GM19351 (cell line): Measurements from ENCODE around the gene CGRRF1.
A peak's percentile ranks its signal among the peaks of the same experiment; 100 is the strongest.

ENCODE experiments used
- ATAC-seq: cut with Tn5 transposase; IDR thresholded peaks from one replicate; pipeline ENCODE4 v1.9.1; 2021; ENCODE audit warnings: mild to moderate bottlenecking, moderate library complexity; ENCODE audit not compliant: unreplicated experiment

The CGRRF1 gene

DNA sequence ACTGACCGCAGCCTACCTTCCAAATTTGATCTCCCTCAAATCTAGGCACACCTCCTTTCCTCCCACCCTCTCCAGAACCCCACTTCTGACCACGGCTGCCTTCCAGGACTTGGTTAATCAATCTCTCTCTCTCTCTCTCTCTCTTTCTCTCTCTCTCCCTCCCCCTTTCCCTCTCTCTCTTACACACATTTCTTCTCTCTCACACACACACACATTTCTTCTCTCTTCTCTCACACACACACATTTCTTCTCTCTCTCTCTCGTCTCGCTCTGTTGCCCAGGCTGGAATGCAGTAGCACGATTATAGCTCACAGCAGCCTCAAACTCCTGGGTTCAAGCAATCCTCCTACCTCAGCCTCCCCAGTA, 20.4 kb upstream of the CGRRF1 start:
- ATAC-seq: no peak

DNA sequence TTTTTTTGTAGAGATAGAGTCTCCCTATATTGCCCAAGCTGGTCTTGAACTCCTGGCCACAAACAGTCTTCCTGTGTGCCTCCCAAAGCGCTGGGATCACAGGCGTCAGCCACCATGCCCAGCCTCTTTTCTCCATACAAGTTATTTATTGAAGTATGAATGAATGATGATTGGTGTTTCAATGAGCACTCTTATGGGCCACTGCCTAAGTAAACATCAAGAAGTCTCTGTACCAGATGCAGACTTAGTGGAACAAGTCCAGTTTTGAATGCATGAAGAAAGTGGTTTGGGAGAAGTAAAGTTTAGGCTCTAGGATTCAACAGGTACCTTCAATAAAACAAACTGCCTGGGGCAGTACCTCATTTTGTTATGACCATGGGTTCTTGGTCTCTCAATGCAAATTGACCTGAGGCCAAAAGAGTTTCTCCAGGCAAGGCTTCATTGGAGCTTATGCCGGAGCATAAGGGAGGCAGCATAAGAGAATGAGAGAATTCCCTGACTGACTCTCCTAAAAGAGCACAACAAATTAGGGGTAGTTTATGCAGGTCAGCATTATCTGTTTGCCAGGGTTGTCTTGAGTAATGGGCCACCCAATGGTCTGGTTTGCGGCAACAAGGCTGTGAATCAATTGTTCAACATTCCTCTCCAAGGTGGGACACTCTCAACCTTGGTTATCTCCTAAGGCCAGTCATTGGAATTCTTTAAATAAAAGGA, 19.8 kb upstream of the CGRRF1 start:
- ATAC-seq: no peak

DNA sequence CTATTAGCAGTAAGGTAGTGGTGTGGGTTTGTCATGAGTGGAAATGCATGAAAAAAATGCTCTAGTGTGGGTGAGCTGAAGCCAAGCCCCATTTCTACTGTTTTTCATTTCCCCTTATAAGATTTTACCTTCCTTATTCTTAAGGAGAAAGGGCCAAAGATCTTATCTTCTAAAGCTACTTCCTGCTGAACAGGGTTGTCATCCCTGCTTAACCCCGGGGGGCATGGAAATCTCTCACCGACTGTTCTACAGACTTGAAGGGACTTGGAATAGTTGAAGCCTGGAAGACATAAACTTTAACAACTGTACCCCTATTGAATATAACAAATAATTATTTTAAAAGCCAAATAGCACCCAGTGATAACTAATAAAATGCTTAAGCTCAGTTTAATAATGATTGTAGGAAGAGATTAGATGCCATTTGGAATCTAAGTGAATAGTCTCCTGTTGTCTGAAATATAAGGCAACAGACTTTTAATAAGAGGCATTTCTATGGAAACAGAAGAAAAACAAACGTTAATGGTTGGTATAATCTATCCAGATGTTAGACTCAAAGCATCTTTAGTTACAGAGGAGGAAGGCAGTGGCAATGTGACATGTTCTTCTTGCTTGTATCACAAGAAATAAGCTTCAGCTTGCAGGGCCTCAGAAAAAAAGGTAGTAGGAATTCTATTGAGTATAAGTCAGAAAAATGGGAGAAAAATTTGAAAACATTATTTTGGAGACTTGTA, 19.1 kb upstream of the CGRRF1 start:
- no peak for ATAC-seq

DNA sequence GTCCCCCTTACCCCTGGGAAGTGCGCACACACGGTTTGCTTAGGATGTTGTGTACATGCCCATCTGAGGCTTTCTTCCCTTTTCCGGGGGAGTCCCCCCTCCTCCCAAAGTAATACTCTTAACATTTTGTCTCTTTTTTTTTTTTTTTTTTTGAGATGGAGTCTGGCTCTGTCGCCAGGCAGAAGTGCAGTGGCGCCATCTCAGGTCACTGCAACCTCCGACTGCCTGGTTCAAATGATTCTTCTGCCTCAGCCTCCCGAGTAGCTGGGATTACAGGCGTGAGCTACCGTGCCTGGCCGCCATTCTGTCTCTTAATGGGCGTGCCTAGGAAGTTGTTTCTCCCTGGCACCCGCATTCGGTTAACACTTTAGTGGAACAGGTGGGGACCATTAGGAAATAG, 16.4 kb upstream of the CGRRF1 start:
- no peak for ATAC-seq

DNA sequence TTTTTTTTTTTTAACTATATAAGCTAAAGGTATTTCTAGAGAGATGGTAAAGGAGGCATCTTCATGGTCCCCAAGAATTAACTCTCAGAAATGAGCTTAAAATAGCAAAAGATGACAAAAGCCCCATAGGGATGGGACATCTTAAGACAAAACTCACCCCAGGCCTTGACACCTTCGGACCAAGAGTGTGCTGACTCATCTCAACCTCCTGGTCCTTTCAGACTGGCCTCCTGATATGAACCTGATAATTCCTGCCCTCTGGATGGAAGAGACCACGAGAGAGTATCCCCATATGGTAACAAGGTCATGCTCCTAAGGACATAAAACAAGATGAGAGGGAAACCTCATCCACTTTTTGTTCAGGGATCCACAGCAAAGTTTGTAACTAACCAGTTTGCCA, 12.5 kb upstream of the CGRRF1 start:
- ATAC-seq: no peak

DNA sequence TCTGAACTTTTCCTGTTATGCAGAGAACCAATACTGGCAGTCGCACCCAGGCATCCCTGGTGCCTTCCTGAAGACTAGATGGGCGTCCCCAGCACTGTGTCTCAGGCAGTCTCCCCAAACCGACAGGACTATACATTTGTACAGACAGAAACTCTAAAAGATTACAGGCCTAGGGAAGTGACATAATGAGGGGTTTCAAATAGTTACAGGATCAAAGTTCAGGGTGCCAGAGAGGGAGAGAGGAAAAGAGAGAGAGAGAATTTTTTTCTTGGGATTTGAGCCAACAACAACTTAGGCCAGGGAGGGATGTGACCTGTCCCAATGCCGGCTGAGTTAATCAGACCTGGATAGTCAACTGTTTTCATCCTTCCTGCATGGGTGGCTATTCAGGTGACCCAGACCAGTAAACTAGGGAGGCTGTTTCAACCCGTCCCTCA, 11.6 kb upstream of the CGRRF1 start:
- no peak for ATAC-seq

DNA sequence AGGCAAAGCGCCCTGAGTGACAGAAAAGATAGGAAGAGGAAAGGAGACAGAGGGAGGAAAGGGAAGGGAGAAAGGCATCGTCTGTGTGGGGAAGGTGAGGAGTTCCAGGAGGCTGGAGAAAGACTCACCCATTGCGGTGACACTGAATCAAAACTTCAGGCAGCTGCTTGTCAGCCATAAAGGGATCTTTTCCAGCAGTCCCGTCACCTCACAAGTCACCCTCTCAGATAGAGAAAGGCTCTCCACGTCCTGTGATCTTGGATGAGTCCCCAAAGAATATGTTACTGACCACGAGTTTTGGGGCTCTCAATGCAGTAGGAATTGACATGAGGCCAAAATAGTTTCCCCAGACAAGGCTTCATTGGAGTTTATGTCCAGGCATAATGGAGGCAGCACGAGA, 11.1 kb upstream of the CGRRF1 start:
- ATAC-seq: no peak

DNA sequence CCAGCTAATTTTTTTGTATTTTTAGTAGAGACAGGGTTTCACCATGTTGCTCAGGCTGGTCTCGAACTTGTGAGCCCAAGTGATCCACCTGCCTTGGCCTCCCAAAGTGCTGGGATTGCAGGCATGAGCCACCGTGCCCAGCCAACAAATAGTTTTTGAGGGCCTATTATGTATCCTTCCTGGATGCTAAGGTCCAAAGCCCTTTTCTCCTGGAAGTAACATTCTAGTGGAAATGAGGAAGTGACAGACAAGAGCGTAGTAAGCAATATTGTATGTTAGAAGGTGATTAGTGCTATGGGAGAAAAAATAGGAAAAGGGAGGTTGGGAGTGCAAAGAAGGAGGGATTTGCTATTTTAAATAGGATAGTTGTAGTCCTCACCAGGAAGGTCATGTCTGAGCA, 9.0 kb upstream of the CGRRF1 start:
- no peak for ATAC-seq

DNA sequence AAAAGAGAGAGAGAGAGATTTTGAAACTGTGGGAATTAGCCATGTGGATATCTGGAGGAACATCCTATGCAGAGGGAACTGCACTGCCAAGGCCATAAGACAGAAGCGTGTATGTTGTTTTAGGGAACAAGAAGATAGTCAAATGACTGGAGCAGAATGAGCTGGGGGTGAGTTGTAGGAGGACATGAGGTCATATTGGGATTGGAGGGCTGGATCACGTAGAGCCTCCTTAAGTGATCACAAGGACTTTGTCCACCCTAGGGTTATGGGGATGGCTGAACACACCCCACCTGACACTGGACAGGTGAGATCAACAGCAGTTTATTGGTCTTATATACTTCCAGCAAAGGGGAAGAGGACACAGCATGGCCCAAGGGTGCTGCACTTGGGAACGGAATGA, 8.2 kb upstream of the CGRRF1 start:
- ATAC-seq: no peak

DNA sequence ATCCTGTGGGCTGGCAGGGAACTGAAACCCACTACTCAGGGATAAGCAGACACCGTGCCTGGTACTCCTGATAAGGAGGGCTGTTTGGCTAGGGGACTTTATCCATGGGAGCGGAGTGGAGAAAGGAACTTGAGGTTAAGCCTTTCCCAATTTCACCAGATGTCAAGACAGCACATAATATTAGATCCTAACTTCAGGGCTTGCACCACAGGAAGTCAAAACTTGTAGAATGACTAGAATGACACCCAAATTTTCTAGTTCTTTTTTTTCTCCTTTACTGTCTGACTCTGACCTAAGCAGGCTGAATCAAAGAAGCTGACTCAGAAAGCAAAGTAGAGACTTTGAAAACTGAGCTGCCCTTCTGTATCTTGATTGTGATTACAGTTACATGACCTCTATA, 7.1 kb upstream of the CGRRF1 start:
- no peak for ATAC-seq

DNA sequence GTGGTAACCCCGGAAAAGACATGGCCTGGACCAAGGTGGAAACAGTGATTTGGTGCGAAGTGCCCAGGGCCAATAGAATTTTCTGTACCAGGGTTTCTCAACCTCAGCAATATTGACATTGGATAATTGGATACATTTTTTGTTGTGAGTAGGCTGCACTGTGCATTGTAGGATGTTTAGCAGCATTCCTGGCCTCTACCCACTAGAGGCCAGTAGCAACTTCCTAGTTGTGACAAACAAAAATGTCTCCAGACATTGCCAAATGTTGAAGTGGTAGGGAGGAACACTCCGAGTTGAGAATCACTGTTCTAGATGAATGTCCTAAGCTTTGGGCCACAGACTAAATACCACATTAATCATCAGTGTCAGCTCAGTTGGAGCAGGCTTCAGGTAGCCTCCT, 6.2 kb upstream of the CGRRF1 start:
- peak; percentile 43 for ATAC-seq

DNA sequence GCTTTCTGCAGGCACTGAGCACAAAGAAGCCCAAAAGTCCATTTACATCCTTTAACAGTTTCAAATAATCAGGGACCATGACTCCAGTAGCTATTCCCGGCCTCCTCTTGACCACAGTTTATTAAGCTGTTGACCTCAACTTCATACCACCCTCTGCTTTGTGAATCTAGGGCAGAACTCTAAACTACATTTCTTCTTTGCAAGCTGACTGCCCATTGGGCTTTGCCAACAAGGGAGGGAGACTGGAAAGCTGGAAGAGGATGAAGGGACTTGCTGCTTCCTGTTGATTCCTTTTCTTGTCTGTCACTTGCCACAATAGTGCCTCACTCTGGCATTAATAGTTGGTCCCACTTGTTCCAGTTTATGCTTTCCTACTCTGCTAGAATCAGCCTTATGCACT, 2.7 kb downstream of the CGRRF1 start:
- ATAC-seq: no peak

DNA sequence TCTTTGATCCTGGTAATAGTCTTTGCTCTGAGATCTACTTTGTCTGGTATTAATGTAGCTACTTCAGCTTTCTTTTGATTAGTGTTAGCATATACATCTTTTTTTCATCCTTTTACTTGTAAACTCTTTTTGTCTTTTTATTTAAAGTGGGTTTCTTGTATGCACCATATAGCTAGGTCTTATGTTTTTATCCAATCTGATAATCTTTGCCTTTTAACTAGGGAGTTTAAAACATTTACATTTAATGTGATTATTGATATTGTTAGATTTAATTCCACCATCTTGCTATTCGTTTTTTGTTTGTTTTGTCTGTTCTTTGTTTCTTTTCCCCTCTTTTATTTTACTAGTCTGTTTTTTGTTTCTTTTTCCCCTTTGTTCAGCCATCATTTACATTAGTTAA, 6.0 kb downstream of the CGRRF1 start:
- ATAC-seq: no peak

DNA sequence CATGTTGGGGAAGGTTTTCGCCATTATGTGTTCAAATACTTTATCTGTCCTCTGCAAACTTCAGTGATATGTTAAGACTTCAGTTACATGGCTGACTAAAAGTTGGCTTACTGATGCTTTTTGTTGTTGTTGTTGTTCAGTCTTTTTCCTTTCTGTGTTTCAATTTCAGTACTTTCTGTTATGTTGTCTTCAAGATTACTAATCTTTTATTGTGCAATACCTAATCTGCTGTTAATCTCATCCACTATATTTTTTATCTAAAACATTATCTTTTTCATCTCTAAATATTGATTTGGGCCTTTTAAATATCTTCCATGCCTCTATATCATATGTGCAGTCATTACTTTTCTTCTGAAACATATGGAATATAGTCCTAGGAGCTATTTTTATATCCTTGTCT, 7.0 kb downstream of the CGRRF1 start:
- no peak for ATAC-seq

DNA sequence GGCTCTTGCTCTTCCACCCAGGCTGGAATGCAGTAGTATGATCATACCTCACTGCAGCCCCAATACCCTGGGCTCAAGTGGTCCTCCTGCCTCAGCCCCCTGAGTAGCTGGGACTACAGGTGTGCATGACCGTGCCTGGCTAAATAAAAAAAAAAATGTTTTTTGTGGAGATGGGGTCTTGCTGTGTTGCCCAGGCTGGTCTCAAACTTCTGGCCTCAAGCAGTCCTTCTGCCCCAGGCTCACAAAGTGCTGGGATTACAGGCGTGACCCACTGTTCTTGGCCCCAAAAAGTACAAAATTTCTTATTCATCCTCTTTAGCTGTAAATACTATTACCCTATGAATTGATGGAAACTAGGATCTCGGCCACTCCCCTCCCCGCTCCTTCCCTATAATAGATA, 14.7 kb downstream of the CGRRF1 start:
- no peak for ATAC-seq

DNA sequence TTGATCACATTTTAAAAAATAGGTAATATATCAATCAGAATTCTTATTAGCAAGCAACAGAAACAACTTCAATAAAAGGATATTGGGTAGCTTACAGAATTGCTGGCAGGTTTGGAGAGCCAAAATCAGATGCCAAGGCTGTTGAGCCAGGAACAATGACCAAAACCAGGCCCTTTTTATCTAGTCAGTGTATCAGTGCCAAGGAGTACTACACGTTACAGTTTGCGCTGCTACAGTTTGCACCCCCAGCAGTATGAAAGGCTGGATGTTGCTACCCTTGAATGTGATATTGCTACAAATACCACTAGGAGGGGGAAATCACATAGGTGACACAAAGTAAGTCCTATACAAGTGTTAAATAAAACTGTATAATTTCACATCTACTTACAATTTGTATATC, 19.3 kb downstream of the CGRRF1 start:
- no peak for ATAC-seq

DNA sequence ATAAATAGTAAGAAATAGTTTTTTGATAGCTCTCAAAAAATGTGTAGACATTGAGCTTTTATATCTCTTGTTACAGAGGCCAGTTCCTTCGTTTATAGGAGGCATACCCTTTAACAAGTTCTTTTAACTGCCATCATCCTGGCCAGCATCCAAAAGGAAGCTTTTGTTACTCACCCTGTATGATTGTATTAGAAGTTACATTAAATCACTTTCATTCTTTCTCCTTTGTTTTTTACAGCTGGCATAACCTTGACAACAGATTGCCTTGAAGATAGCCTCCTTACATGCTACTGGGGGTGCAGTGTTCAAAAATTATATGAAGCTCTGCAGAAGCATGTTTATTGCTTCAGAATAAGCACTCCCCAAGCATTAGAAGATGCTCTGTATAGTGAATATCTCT, 20.1 kb downstream of the CGRRF1 start:
- no peak for ATAC-seq

DNA sequence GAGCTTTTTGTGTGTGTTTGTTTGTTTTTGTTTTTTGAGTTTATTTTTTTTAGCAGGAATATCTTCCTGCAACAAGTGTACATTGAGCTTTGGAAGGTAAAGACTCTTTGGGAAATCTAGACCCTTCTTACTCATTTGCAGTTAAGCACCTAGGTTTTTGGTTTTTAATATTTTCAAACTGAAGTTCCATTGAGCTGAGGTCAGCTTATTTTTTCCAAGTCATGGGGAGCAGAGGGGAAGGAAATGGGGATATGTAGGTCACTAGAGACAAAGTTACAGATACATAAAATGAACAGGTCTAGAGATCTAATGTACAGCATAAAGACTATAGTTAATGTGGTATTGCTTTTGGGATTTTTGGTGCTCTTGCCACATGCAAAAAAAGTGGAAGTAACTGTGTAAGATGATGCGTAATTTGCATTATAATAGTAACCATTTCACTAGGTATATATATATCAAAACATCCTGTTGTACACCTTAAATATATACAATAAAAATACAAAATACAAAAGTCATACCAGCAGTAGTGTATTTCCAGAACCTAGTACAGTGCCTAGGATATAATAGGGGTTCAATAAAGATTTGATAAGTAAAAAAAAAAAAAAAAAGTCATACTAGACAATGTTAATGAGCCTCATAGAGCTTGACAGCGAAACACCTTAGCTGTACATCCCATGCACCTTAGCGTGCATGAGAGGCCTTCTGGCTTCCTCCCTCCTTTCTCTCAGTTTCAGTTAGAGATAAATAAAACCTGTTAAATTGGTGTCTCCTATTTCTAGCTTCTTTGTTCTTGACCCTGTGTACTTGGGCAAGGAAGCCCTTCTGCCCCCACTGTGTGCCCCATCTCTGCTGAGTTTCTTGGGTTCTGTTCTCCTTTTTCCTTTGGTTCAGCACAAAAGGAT, 22.7 kb downstream of the CGRRF1 start:
- peak; percentile 94 for ATAC-seq

DNA sequence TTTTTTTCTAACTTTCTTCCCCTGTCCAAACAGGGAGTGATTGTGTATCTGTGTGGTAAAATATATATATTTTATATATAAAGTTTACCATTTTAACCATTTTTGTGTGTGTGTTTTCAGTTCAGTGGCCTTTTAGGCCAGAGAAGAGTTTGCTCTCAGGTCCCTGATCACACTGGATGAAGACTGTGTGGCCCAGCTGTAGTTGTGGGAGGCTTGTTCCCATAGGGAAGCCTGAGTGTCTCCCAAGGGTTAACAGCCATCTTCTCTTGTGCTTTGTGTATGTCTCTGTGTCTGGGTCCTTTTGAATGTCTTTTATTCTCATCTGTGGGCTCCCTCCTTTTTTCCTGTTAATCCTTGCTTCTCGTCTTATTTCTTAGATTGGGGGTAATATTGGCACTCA, 23.4 kb downstream of the CGRRF1 start:
- ATAC-seq: no peak

DNA sequence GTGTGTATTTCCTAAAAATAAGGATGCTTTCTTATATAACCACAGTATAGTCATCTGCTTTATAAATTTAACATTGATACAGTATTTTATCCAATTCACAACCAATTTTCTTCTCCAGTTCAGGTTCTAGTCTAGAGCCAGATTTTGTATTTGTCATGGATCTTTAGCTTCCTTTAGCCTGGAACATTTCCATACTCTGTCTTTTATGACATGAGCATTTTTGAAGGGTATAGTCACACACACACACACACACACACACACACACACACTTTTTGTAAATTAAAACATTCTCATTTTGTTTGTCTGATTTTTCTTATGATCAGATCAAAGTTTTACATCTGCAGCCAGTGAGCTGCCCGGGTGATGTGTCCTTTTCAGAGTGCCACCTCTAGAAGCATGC, 25.4 kb downstream of the CGRRF1 start:
- ATAC-seq: no peak

DNA sequence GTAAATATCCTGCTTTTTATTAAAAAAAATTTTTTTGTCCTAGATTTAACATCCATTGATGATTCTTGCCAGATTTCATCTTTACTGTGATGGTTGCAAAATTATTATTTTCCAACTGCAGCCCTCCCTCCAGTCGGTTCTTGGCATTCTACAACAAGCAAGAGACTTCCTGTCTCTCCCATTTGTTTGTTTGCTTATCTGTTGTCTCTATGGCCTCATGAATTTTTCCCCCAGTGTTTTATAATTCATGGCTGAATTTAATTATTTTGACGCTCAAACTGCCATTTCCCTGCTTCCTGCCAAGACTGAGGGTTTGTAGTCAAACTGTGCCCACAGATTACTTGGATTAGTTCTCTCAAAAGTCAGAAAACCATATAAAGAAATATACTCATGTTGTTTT, 25.9 kb downstream of the CGRRF1 start:
- ATAC-seq: no peak

DNA sequence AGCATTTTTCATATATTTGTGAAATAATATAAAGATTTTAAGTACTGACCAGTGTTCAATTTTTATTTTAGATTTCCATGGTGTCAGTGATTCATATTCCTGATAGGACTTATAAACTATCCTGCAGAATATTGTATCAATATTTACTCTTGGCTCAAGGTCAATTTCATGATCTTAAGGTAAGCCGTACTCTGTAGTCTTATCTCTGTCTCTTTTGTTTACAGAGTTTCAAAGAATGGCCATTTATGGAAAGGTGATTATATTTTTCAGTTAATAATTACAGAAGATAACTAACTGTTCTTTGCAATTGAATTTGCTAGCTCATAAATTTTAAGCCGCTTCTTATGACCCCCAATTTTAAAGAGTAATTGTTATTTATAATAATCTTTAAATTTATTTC, 27.9 kb downstream of the CGRRF1 start:
- no peak for ATAC-seq
